ENCODE results near the gene TSPEAR.
A peak's percentile ranks its signal among the peaks of the same experiment; 100 is the strongest.

TSPEAR gene

GRCh38 chr21:44749116-44749758 is 37.9 kb upstream of the TSPEAR start:
- Histone ChIP-seq H3K9me3 (no peaks in the 10 kb centered on the region), H3K27ac (no peak overlapping the region), H3K27me3 (peaks cover 0 to 51% of the 10 kb centered on the region in 2 donors), H3K4me1 (peaks cover 0 to 6% (median 0%) of the 10 kb centered on the region in 4 donors), H3K36me3 (no peaks in the 10 kb centered on the region), H3K4me3 (no peak overlapping the region)
- intact Hi-C loops (cut with DNase I; ENCODE audit: low total_unique reads): no loop called here
- TF ChIP-seq, protein P1, sequence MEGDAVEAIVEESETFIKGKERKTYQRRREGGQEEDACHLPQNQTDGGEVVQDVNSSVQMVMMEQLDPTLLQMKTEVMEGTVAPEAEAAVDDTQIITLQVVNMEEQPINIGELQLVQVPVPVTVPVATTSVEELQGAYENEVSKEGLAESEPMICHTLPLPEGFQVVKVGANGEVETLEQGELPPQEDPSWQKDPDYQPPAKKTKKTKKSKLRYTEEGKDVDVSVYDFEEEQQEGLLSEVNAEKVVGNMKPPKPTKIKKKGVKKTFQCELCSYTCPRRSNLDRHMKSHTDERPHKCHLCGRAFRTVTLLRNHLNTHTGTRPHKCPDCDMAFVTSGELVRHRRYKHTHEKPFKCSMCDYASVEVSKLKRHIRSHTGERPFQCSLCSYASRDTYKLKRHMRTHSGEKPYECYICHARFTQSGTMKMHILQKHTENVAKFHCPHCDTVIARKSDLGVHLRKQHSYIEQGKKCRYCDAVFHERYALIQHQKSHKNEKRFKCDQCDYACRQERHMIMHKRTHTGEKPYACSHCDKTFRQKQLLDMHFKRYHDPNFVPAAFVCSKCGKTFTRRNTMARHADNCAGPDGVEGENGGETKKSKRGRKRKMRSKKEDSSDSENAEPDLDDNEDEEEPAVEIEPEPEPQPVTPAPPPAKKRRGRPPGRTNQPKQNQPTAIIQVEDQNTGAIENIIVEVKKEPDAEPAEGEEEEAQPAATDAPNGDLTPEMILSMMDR (IDR thresholded peaks at IDR 0.05): no peak
- DNase-seq: peak in 1 of 2 donors; percentile 49

- Histone ChIP-seq H3K9me3 (no peaks in the 10 kb centered on the region), H3K27ac (no peak overlapping the region), H3K4me3 (no peak overlapping the region), H3K27me3 (peaks cover 0 to 51% of the 10 kb centered on the region in 2 donors), H3K36me3 (no peaks in the 10 kb centered on the region), H3K4me1 (peaks cover 0 to 6% (median 0%) of the 10 kb centered on the region in 4 donors)
- TF ChIP-seq, protein P1 (IDR thresholded peaks at IDR 0.05): no peak
- no peak for DNase-seq
- intact Hi-C loops (cut with DNase I; ENCODE audit: low total_unique reads): no loop called here
These were observed 37.2 kb upstream of the TSPEAR start for GRCh38 chr21:44748621-44749020.

DNA sequence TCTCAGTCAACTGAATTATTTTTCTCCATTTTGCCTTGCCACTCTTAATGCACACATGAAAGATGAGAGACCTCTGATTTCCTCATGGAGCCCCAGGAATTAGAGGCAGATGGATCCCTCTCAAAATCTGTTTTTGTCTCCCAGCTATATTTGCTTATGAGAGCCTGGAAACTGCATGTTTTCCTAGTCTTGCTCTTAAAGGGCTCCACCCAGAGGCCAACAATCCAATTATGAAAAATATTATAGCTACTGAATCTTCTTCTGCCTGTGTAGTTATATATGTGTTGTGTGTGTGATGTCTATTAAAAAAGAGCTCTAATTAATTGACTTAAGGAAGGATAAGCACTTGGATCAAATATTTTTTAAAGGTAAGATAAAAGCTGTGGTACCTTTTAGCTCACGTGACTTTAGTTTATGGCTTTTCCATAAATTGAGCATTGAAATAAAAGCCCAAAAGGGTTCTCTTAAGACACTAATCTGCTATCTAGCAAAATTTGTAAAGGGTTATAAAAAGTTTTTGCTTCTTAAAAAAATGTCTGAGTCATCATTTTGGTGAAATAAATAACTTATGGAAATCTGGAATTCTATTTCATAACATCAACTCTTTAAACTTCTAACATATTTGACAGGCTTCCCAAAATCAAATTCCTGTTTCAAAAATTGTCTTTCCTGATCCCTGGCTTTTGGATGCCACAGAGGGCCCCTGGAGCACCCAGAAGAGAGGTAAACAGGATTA is 31.2 kb upstream of the TSPEAR start:
- TF ChIP-seq, protein P1 (IDR thresholded peaks at IDR 0.05): no peak
- H3K27me3 ChIP-seq: no peaks in the 10 kb centered on the region
- no peak overlapping the region for H3K4me3 ChIP-seq
- no peaks in the 10 kb centered on the region for H3K4me1 ChIP-seq
- H3K9me3 ChIP-seq: peaks cover 4 to 21% (median 21%) of the 10 kb centered on the region in 3 donors
- DNase-seq: no peak
- no peak overlapping the region for H3K27ac ChIP-seq
- intact Hi-C loops (cut with DNase I; ENCODE audit: low total_unique reads): no loop called here
- H3K36me3 ChIP-seq: no peaks in the 10 kb centered on the region

DNA sequence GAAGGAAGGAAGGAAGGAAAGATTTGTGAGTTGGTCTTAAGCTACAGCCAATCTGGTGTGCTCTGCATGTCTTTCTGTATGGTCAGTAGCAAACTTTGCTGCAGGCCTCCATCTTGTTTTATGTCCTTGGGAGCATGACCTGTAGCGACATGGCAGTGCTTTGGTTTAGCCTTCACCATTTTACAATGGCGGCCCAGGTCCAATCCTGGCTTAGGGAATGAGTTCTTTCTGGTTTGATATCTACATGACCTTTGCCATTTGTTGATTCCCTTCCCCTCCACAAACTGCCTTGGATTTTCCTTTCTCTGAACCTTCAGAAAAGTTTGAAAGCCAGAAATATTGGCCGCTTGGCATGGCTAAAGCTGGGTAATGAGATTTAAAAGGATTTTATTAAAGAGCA is 30.5 kb upstream of the TSPEAR start:
- Histone ChIP-seq H3K9me3 (peaks cover 4 to 28% (median 27%) of the 10 kb centered on the region in 3 donors), H3K36me3 (no peaks in the 10 kb centered on the region), H3K4me3 (no peak overlapping the region), H3K27me3 (no peaks in the 10 kb centered on the region), H3K27ac (no peak overlapping the region), H3K4me1 (no peaks in the 10 kb centered on the region)
- no peak for DNase-seq
- TF ChIP-seq, protein P1 (IDR thresholded peaks at IDR 0.05): no peak
- intact Hi-C loops (cut with DNase I; ENCODE audit: low total_unique reads): no loop called here

DNA sequence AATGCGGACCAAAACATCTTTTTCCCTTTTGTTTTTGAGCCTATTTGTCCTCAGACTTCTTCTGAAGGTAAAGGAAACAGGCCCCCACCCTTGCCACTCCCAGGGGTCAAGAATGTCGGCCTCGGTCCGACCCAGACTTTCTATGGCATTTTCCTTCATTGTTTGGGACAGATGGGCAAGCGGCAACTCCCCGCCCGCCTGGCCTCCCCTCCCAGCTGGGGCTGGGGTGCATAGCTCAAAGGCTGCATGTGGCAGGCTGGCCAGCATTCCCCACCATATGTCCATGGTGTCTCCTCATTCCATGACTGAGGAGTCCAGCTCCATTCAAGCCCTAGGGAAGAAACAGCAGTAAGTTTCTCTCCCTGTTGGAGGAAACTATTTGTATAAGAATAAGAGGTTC is 29.4 kb upstream of the TSPEAR start:
- H3K4me3 ChIP-seq: no peak overlapping the region
- DNase-seq: no peak
- intact Hi-C loops (cut with DNase I; ENCODE audit: low total_unique reads): no loop called here
- H3K27me3 ChIP-seq: no peaks in the 10 kb centered on the region
- H3K4me1 ChIP-seq: no peaks in the 10 kb centered on the region
- H3K27ac ChIP-seq: no peak overlapping the region
- TF ChIP-seq, protein P1 (IDR thresholded peaks at IDR 0.05): no peak
- H3K9me3 ChIP-seq: peaks cover 4 to 40% (median 32%) of the 10 kb centered on the region in 3 donors
- no peaks in the 10 kb centered on the region for H3K36me3 ChIP-seq

Measured in tibial artery (tissue), 4 donors.